GM13976 (cell line): ENCODE data around the gene TBC1D20.
"Not testable (repeated sequence)": the region's sequence is repeated elsewhere in the genome, so short reads cannot be mapped to it uniquely, and the experiment has no call there.

Experiments
- DNase-seq: peaks from one replicate; pipeline ENCODE4 v3.0.0; 2012; ENCODE audit warnings: low spot score
- in situ Hi-C: fragments of 300-500 bp; cut with MboI; formaldehyde crosslinking; loops from one replicate; pipeline ENCODE4 v1.12.0; 2022; ENCODE audit warnings: low sequenced_read_pairs, mixed read lengths, inconsistent platforms; ENCODE audit not compliant: unreplicated experiment
- TF ChIP-seq, protein P1 (sequence below): IDR thresholded peaks from 2 replicates; pipeline ENCODE4 v1.5.1; 2012; ENCODE audit warnings: borderline replicate concordance, mild to moderate bottlenecking; ENCODE audit not compliant: insufficient read depth; ENCODE audit errors: extremely low read depth, missing control alignments, control extremely low read depth

Gene TBC1D20, protein sequence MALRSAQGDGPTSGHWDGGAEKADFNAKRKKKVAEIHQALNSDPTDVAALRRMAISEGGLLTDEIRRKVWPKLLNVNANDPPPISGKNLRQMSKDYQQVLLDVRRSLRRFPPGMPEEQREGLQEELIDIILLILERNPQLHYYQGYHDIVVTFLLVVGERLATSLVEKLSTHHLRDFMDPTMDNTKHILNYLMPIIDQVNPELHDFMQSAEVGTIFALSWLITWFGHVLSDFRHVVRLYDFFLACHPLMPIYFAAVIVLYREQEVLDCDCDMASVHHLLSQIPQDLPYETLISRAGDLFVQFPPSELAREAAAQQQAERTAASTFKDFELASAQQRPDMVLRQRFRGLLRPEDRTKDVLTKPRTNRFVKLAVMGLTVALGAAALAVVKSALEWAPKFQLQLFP

GRCh38 chr20:462199-462991, at the start of gene TBC1D20:
Gene TBC1D20, minus strand, starts transcription at chr20:462533. Its CDS starts 128 bp downstream, at chr20:462405.
- TF ChIP-seq, protein P1, sequence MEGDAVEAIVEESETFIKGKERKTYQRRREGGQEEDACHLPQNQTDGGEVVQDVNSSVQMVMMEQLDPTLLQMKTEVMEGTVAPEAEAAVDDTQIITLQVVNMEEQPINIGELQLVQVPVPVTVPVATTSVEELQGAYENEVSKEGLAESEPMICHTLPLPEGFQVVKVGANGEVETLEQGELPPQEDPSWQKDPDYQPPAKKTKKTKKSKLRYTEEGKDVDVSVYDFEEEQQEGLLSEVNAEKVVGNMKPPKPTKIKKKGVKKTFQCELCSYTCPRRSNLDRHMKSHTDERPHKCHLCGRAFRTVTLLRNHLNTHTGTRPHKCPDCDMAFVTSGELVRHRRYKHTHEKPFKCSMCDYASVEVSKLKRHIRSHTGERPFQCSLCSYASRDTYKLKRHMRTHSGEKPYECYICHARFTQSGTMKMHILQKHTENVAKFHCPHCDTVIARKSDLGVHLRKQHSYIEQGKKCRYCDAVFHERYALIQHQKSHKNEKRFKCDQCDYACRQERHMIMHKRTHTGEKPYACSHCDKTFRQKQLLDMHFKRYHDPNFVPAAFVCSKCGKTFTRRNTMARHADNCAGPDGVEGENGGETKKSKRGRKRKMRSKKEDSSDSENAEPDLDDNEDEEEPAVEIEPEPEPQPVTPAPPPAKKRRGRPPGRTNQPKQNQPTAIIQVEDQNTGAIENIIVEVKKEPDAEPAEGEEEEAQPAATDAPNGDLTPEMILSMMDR, result peak; percentile 27
- in situ Hi-C loops, result no loop called here
- DNase-seq, result peak; percentile 93

DNA sequence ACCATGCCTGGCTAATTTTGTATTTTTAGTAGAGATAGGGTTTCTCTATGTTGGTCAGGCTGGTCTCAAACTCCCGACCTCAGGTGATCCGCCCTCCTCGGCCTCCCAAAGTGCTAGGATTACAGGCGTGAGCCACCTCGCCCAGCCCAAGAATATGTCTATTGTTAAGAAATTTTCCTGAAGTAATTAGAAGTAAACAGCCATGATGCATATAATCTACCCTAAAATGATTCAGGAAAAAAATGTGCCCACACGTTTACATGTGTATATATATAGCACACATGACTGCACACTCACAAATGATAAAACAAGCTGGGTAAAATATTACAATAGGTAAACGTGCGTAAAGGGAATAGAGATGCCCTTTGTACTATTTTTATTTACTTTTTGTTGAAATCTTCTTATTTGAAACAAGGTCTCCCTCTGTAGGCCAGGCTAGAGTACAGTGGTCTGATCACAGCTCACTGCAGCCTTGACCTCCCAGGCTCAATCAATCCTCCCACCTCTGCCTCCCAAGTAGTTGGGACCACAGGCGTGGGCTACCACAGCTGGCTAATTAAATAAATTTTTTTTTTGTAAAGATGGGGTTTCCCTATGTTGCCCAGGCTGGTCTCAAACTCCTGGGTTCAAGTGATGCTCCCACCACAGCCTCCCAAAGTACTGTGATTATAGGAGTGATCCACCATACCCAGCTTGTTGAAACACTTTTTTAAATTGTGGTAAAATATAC, 48.2 kb upstream of the TBC1D20 start:
- in situ Hi-C loops, DNase-seq: not testable (repeated sequence)

- DNase-seq, in situ Hi-C loops: not testable (repeated sequence)
Observed at GRCh38 chr20:508364-508787, 46.0 kb upstream of the TBC1D20 start.

GRCh38 chr20:507761-508332, 45.5 kb upstream of the TBC1D20 start:
- no peak for DNase-seq
- in situ Hi-C loops, result no loop called here
- TF ChIP-seq, protein P1, result no peak

DNA sequence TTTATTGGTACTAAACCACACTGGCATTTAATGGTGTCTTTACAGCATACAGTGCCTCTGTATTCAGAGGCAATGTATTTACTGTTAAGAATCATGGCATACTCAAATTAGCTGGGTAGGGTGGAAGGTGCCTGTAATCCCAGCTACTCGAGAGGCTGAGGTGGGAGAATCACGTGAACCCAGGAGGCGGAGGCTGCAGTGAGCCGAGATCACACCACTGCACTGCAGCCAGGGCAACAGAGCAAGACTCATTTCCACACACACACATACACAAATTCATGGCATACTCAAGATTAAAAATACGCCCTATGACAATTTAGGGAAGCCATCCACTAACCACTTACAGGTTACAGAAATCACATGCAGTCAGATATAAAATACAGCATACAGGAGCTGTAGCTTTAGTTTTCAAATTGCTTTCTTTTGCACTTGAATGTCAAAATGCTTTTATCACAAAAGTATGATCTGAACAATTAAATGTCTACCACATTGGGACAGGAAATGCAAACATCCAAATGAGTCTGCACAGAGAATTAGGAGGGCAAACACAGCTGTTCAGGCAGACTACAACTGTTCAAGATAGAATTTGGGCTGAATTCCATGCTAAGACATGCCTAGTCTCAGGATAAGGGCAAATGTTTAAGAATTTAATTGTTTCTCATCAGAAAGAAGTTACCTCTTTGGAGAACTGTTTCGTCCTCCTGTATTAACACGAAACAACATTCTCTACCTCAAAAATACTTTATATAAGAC, 44.8 kb upstream of the TBC1D20 start:
- TF ChIP-seq, protein P1, result no peak
- no peak for DNase-seq
- in situ Hi-C loops, result no loop called here

GRCh38 chr20:504632-505075, 42.3 kb upstream of the TBC1D20 start:
- in situ Hi-C loops, result no loop called here
- DNase-seq, result no peak

More at GRCh38 chr20:504632-505075, 42.3 kb upstream of the TBC1D20 start:
- TF ChIP-seq, protein P1, result no peak
